Endothelial cell of umbilical vein (primary cell): ENCODE data around the gene PPP1R9B. TPM values are rescaled to one million over a fixed set of nuclear protein-coding genes. Genes with fewer than 3 reads are reported as not detected.

Experiments used
- BruUV-seq: library from RNA; stranded (reverse); fragments of 400-500 nt; replicated peaks from 2 replicates; lab custom pipeline; 2021; lab: Mats Ljungman, UMichigan
- CTCF ChIA-PET: fragments of 300-600, 350-600 bp; sonication (Branson Sonifier 250); formaldehyde crosslinking; loops from one replicate; lab custom pipeline; 2021; ENCODE audit warnings: antibody characterized with exemption, inconsistent platforms; lab: Charles Lee
- POLR2A ChIA-PET: fragments of 300-600, 350-600 bp; sonication (Branson Sonifier 250); formaldehyde crosslinking; loops from one replicate; lab custom pipeline; 2021; ENCODE audit warnings: antibody characterized with exemption, inconsistent platforms; lab: Charles Lee
- DNase-seq: peaks from one replicate; pipeline ENCODE4 v3.0.0-alpha.2; 2011; ENCODE audit warnings: low read depth, low spot score
- FAIRE-seq: peaks from 2 replicates; lab custom pipeline; 2011; peaks lifted over from hg19 to GRCh38; lab: Jason Lieb, UNC
- H2AFZ ChIP-seq: 2 replicates; pipeline ENCODE4 v1.6.0; 2012; ENCODE audit warnings: low read depth, low read length, control low read depth, inconsistent platforms
- H3K27ac ChIP-seq: 2 replicates; pipeline ENCODE4 v1.5.1; 2011; ENCODE audit warnings: low read depth, mild to moderate bottlenecking, control low read depth, low read length, moderate library complexity; ENCODE audit not compliant: insufficient read depth
- H3K27me3 ChIP-seq, 2 experiments: 2 replicates each; pipeline versions ENCODE4 v1.6.0 to v1.6.1; 2011; ENCODE audit warnings: low read length in 2 of 2, mixed read lengths in 1 of 2; ENCODE audit not compliant: control insufficient read depth in 2 of 2, insufficient read depth in 2 of 2
- H3K36me3 ChIP-seq, 2 experiments: 2 replicates in 1 of 2; 3 replicates in 1 of 2; pipeline ENCODE4 v1.5.1; 2011; ENCODE audit warnings: low read length in 2 of 2, mild to moderate bottlenecking in 1 of 2, moderate library complexity in 1 of 2; ENCODE audit not compliant: control insufficient read depth in 2 of 2, insufficient read depth in 2 of 2; ENCODE audit errors: extremely low read depth in 1 of 2
- H3K4me1 ChIP-seq: 3 replicates; pipeline ENCODE4 v1.5.1; 2011; ENCODE audit warnings: mild to moderate bottlenecking, low read length; ENCODE audit not compliant: control insufficient read depth, insufficient read depth; ENCODE audit errors: extremely low read depth
- H3K4me2 ChIP-seq: 2 replicates; pipeline ENCODE4 v1.6.1; 2011; ENCODE audit warnings: low read length, control low read depth, mixed read lengths; ENCODE audit not compliant: insufficient read depth
- H3K4me3 ChIP-seq, 3 experiments: fragments of 200-600 bp in 1 of 3; sonication (generic), shearing (Covaris generic) in 1 of 3; replicated peaks in 1 of 3; 2 replicates each; pipeline ENCODE4 v1.5.1; 2011 to 2016; ENCODE audit warnings: control low read depth in 3 of 3, low read length in 3 of 3, mild to moderate bottlenecking in 2 of 3, inconsistent platforms in 1 of 3, low read depth in 1 of 3, moderate library complexity in 1 of 3; ENCODE audit not compliant: insufficient read depth in 1 of 3
- H3K79me2 ChIP-seq: 2 replicates; pipeline ENCODE4 v1.6.0; 2012; ENCODE audit warnings: low read length, inconsistent platforms; ENCODE audit not compliant: control insufficient read depth, insufficient read depth
- H3K9ac ChIP-seq: replicated peaks from 2 replicates; pipeline ENCODE3; 2011; ENCODE audit warnings: low read length, control low read depth; ENCODE audit not compliant: insufficient read depth; ENCODE audit errors: extremely low read depth
- H3K9me1 ChIP-seq: replicated peaks from 3 replicates; pipeline ENCODE4 v1.6.0; 2011; ENCODE audit warnings: mild to moderate bottlenecking, low read length; ENCODE audit not compliant: control insufficient read depth, insufficient read depth; ENCODE audit errors: extremely low read depth
- H3K9me3 ChIP-seq: replicated peaks from 2 replicates; pipeline ENCODE4 v1.5.1; 2012; ENCODE audit warnings: low read length, inconsistent platforms; ENCODE audit not compliant: control insufficient read depth, insufficient read depth
- H4K20me1 ChIP-seq: replicated peaks from 2 replicates; pipeline ENCODE3; 2011; ENCODE audit warnings: mild to moderate bottlenecking, low read length; ENCODE audit not compliant: control insufficient read depth, insufficient read depth; ENCODE audit errors: extremely low read depth
- EZH2 ChIP-seq: IDR thresholded peaks from 2 replicates; pipeline ENCODE4 v1.6.1; 2012; ENCODE audit warnings: borderline replicate concordance, low read depth, mild to moderate bottlenecking, moderate library complexity, low read length, inconsistent platforms; ENCODE audit not compliant: severe bottlenecking
- FOS ChIP-seq: IDR thresholded peaks from 2 replicates; pipeline ENCODE4 v1.6.1; 2011; ENCODE audit warnings: mild to moderate bottlenecking, low read length, moderate library complexity, borderline replicate concordance; ENCODE audit not compliant: insufficient read depth
- GATA2 ChIP-seq: IDR thresholded peaks from 2 replicates; pipeline ENCODE4 v1.7.0; 2011; ENCODE audit warnings: low read depth, mild to moderate bottlenecking, moderate library complexity, mixed read lengths, low read length; ENCODE audit not compliant: insufficient read length, insufficient read depth
- POLR2AphosphoS5 ChIP-seq: IDR thresholded peaks from 2 replicates; pipeline ENCODE4 v1.6.1; 2012; ENCODE audit warnings: low read depth, mild to moderate bottlenecking, control low read depth, low read length, moderate library complexity; ENCODE audit not compliant: insufficient read depth
- dilution Hi-C: fragments of 300-500 bp; cut with MboI; formaldehyde crosslinking; loops from one replicate; pipeline ENCODE4 v1.15.0; 2019; ENCODE audit warnings: low sequenced_read_pairs; ENCODE audit not compliant: extremely low pct_ligation_motif_present
- intact Hi-C: fragments of 100-400 bp; cut with micrococcal nuclease; formaldehyde crosslinking; loops from one replicate; pipeline ENCODE4 v1.10.0; 2022
- polyA plus RNA-seq, 4 experiments: library from polyadenylated mRNA; depleted of rRNA in 3 of 4; stranded (reverse) in 3 of 4; unstranded in 1 of 4; fragments of >200 nt; gene quantifications; 2 replicates each; pipeline versions ENCODE4 v1.2.1 to v1.2.3, GENCODE V29; 2011 to 2012; ENCODE audit warnings: missing spikeins in 1 of 4
- total RNA-seq: library from RNA; stranded (reverse); gene quantifications from 2 replicates; pipeline ENCODE4 v1.2.3, GENCODE V29; 2021
- TF ChIP-seq, protein P1 (sequence below): IDR thresholded peaks from 2 replicates; pipeline ENCODE4 v1.6.1; 2011; ENCODE audit not compliant: insufficient read depth, insufficient read length

PPP1R9B gene
- total and polyA plus RNA-seq, 2 donors (not counting 3 experiments of a cell fraction or from before 2014, with no cell fraction given) = 20.1 to 60.2 TPM

GRCh38 chr17:50149417-50150353, 792 bp downstream of the PPP1R9B start:
- H3K9ac ChIP-seq = peak overlapping the region; percentile 76
- TF ChIP-seq, protein P1, sequence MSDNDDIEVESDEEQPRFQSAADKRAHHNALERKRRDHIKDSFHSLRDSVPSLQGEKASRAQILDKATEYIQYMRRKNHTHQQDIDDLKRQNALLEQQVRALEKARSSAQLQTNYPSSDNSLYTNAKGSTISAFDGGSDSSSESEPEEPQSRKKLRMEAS = no peak
- TF ChIP-seq FOS = no peak
- TF ChIP-seq POLR2AphosphoS5 = peak; percentile 39
- H3K9me3 ChIP-seq = no peaks in the 10 kb centered on the region
- ChIA-PET CTCF (interaction anchor here (1.3 to 4.3 kb wide), 5 partner anchors 10 to 55 kb away, joined by 3 to 27 read pairs (median 15); partner anchors contain the start of gene PDK2), POLR2A (no interaction called here)
- no peaks in the 10 kb centered on the region for H3K9me1 ChIP-seq
- peaks cover 60% of the 10 kb centered on the region for H3K79me2 ChIP-seq
- no peaks in the 10 kb centered on the region for H3K27me3 ChIP-seq
- peak; percentile 53 for FAIRE-seq
- no peak overlapping the region for H2AFZ ChIP-seq
- intact Hi-C loops = no loop called here
- H3K4me3 ChIP-seq = peak overlapping the region; percentile 53 to 85 (median 82)
- DNase-seq = peak; percentile 59
- dilution Hi-C loops = no loop called here
- BruUV-seq = no TSS peak
- H3K4me2 ChIP-seq = peak overlapping the region; percentile 54
- peaks cover 0 to 5% of the 10 kb centered on the region in 2 experiments for H3K36me3 ChIP-seq
- H3K27ac ChIP-seq = peak overlapping the region; percentile 17
- H4K20me1 ChIP-seq = no peaks in the 10 kb centered on the region
- peaks cover 32% of the 10 kb centered on the region for H3K4me1 ChIP-seq

- H3K36me3 ChIP-seq = peaks cover 0 to 10% of the 10 kb centered on the region in 2 experiments
- POLR2A ChIA-PET = no interaction called here
Observed at GRCh38 chr17:50149091-50149416, 1.4 kb downstream of the PPP1R9B start.

More at GRCh38 chr17:50149091-50149416, 1.4 kb downstream of the PPP1R9B start:
- Histone ChIP-seq H3K27ac (peak overlapping the region; percentile 17), H4K20me1 (no peaks in the 10 kb centered on the region), H2AFZ (no peak overlapping the region), H3K4me3 (peak overlapping the region; percentile 53 to 82 (median 63)), H3K4me1 (peaks cover 32% of the 10 kb centered on the region), H3K9me1 (no peaks in the 10 kb centered on the region), H3K79me2 (peaks cover 63% of the 10 kb centered on the region), H3K4me2 (peak overlapping the region; percentile 54), H3K9me3 (no peaks in the 10 kb centered on the region), H3K9ac (peak overlapping the region; percentile 38), H3K27me3 (no peaks in the 10 kb centered on the region)
- CTCF ChIA-PET = interaction anchor here (1.3 to 4.3 kb wide), 5 partner anchors 9 to 54 kb away, joined by 3 to 27 read pairs (median 13); partner anchors contain the start of gene PDK2
- DNase-seq (no peak), FAIRE-seq (no peak)
- TF ChIP-seq EZH2 (no peak), GATA2 (no peak), POLR2AphosphoS5 (peak; percentile 58)
- TF ChIP-seq, protein P1 = no peak
- no TSS peak for BruUV-seq
- intact Hi-C loops = no loop called here
- dilution Hi-C loops = no loop called here
